OCI-M2 (cell line): ENCODE results near the gene DPP6.
"Not testable (repeated sequence)": the region's sequence is repeated elsewhere in the genome, so short reads cannot be mapped to it uniquely, and the experiment has no call there.

Experiments used
- DNase-seq: peaks from one replicate; lab custom pipeline; 2025; ENCODE audit not compliant: unreplicated experiment; lab: John Stamatoyannopoulos, UW

The DPP6 gene

GRCh38 chr7:154914996-154915380 lies 862.8 kb downstream of the DPP6 start:
- no peak for DNase-seq

- DNase-seq: no peak
Observed at GRCh38 chr7:154915600-154915999, 863.4 kb downstream of the DPP6 start.

GRCh38 chr7:154916381-154916780 lies 864.2 kb downstream of the DPP6 start:
- no peak for DNase-seq

GRCh38 chr7:154916856-154917807 lies 864.9 kb downstream of the DPP6 start:
- no peak for DNase-seq

- no peak for DNase-seq
Observed at GRCh38 chr7:154917808-154918160, 865.6 kb downstream of the DPP6 start.

GRCh38 chr7:154918266-154918665 lies 866.1 kb downstream of the DPP6 start:
- DNase-seq: no peak

GRCh38 chr7:154918741-154919140 lies 866.5 kb downstream of the DPP6 start:
- DNase-seq: no peak

- DNase-seq: no peak
Observed at GRCh38 chr7:154919344-154920225, 867.4 kb downstream of the DPP6 start.

- not testable (repeated sequence) for DNase-seq
Observed at GRCh38 chr7:154922472-154922871, 870.3 kb downstream of the DPP6 start.

- peak; percentile 67 for DNase-seq
Observed at GRCh38 chr7:154927624-154928125, 875.5 kb downstream of the DPP6 start.

GRCh38 chr7:154928136-154929005 lies 876.2 kb downstream of the DPP6 start:
- DNase-seq: no peak

- DNase-seq: no peak
Observed at GRCh38 chr7:154929006-154929726, 877.0 kb downstream of the DPP6 start.

GRCh38 chr7:154931906-154932305 lies 879.7 kb downstream of the DPP6 start:
- no peak for DNase-seq

- not testable (repeated sequence) for DNase-seq
Observed at GRCh38 chr7:154934353-154934952, 882.3 kb downstream of the DPP6 start.

GRCh38 chr7:154937837-154938236 lies 885.6 kb downstream of the DPP6 start:
- DNase-seq: no peak

- DNase-seq: no peak
Observed at GRCh38 chr7:154942691-154943090, 890.5 kb downstream of the DPP6 start.
